T-cell (primary cell): Measurements from ENCODE around the gene NUP153. TPM values are rescaled to one million over a fixed set of nuclear protein-coding genes. Genes with fewer than 3 reads are reported as not detected.

ENCODE experiments used
- ATAC-seq, 4 experiments: fragments of 200-7000 bp in 3 of 4; fragments of 150-1000 bp in 1 of 4; cut with Tn5 transposase; replicated peaks in 1 of 4; 1 replicate in 3 of 4; 2 replicates in 1 of 4; pipeline ENCODE4 v1.10.0; 2021; ENCODE audit warnings: moderate library complexity in 3 of 4, mild to moderate bottlenecking in 2 of 4, moderate number of reproducible peaks in 1 of 4
- CTCF ChIA-PET, 2 donors: fragments of 300-600 bp; sonication (Branson Sonifier 250); formaldehyde crosslinking; loops; one replicate each; lab custom pipeline; 2022; ENCODE audit warnings: antibody characterized with exemption in 2 of 2; lab: Charles Lee
- POLR2A ChIA-PET, 2 donors: fragments of 300-600 bp; sonication (Branson Sonifier 250); formaldehyde crosslinking; loops; one replicate each; lab custom pipeline; 2022; ENCODE audit warnings: antibody characterized with exemption in 2 of 2; lab: Charles Lee
- DNase-seq, 35 experiments: peaks; one replicate each; pipeline versions ENCODE4 v3.0.0 to v3.0.0-alpha.2; 2013 to 2023
- H3K27ac ChIP-seq: one replicate; pipeline ENCODE4 v1.5.1; 2013; ENCODE audit warnings: low read length
- H3K27me3 ChIP-seq, 2 experiments: replicated peaks in 1 of 2; 1 replicate in 1 of 2; 2 replicates in 1 of 2; pipeline versions ENCODE4 v1.6.1 to v1.7.0; 2013; ENCODE audit warnings: low read length in 1 of 2, mixed read lengths in 1 of 2; ENCODE audit not compliant: control insufficient read depth in 2 of 2, insufficient read depth in 2 of 2; ENCODE audit errors: extremely low read depth in 1 of 2
- H3K36me3 ChIP-seq, 2 donors: 1 replicate in 1 of 2; 2 replicates in 1 of 2; pipeline versions ENCODE4 v1.6.1 to v1.7.0; 2013; ENCODE audit warnings: low read length in 1 of 2; ENCODE audit not compliant: control insufficient read depth in 2 of 2, insufficient read depth in 1 of 2; ENCODE audit errors: extremely low read depth in 1 of 2
- H3K4me1 ChIP-seq, 2 experiments: 1 replicate in 1 of 2; 2 replicates in 1 of 2; pipeline versions ENCODE4 v1.6.1 to v1.7.0; 2013; ENCODE audit warnings: low read length in 2 of 2, mixed read lengths in 1 of 2; ENCODE audit not compliant: insufficient read depth in 2 of 2, control insufficient read depth in 1 of 2; ENCODE audit errors: extremely low read depth in 1 of 2
- H3K4me3 ChIP-seq, 2 donors: 1 replicate in 1 of 2; 2 replicates in 1 of 2; pipeline versions ENCODE4 v1.5.1 to v1.7.0; 2013; ENCODE audit warnings: mild to moderate bottlenecking in 2 of 2, low read length in 1 of 2, moderate library complexity in 1 of 2; ENCODE audit not compliant: control insufficient read depth in 1 of 2; ENCODE audit errors: extremely low read depth in 1 of 2
- H3K9me3 ChIP-seq: 2 replicates; pipeline ENCODE4 v1.7.0; 2013
- H3K27ac Mint-ChIP-seq, 2 donors: one replicate each; pipeline ENCODE4 v1.8.0; 2020 to 2021; ENCODE audit warnings: mild to moderate bottlenecking in 2 of 2, mixed read lengths in 2 of 2
- H3K27me3 Mint-ChIP-seq, 2 donors: one replicate each; pipeline ENCODE4 v1.8.0; 2021 to 2022; ENCODE audit warnings: mixed read lengths in 2 of 2
- H3K36me3 Mint-ChIP-seq: one replicate; pipeline ENCODE4 v1.8.0; 2021; ENCODE audit warnings: mixed read lengths
- H3K4me1 Mint-ChIP-seq, 3 donors: one replicate each; pipeline ENCODE4 v1.8.0; 2020 to 2022; ENCODE audit warnings: mixed read lengths in 3 of 3, mild to moderate bottlenecking in 1 of 3
- H3K4me3 Mint-ChIP-seq, 3 donors: one replicate each; pipeline ENCODE4 v1.8.0; 2020 to 2022; ENCODE audit warnings: mild to moderate bottlenecking in 3 of 3, mixed read lengths in 3 of 3, moderate library complexity in 3 of 3
- H3K9me3 Mint-ChIP-seq, 3 donors: one replicate each; pipeline ENCODE4 v1.8.0; 2020 to 2022; ENCODE audit warnings: mixed read lengths in 3 of 3
- WGBS: methylation state at CpG from one replicate; pipeline ENCODE4 v1.1.5; 2013; ENCODE audit warnings: missing lambda C conversion rate; ENCODE audit not compliant: insufficient coverage; 5-methylcytosine and 5-hydroxymethylcytosine counted together
- total RNA-seq, 35 experiments: library from RNA in 6 of 35; stranded (reverse) in 6 of 35; fragments of 120-200 nt in 1 of 35; gene quantifications; one replicate each; pipeline versions ENCODE4 v1.2.1 to v1.2.4 and lab custom pipeline; 2013 to 2026

NUP153 gene
- total RNA-seq, 5 donors from 2014 or later (not counting 1 experiment from before 2014, with no cell fraction given) = 46.4 to 58.5 (median 54.2) TPM

- peaks cover 11% of the 10 kb centered on the region for H3K36me3 Mint-ChIP-seq
- Histone ChIP-seq H3K4me1 (peaks cover 21 to 25% of the 10 kb centered on the region in 2 experiments), H3K27me3 (no peaks in the 10 kb centered on the region), H3K9me3 (no peaks in the 10 kb centered on the region), H3K36me3 (peaks cover 0 to 8% of the 10 kb centered on the region in 2 donors), H3K4me3 (peak within 1 kb of the TSS; percentile 58 to 82), H3K27ac (peak within 1 kb of the TSS; percentile 77)
- peak within 1 kb of the TSS; percentile 84 to 87 for H3K27ac Mint-ChIP-seq
- peaks cover 38 to 47% (median 44%) of the 10 kb centered on the region in 3 donors for H3K4me1 Mint-ChIP-seq
- 31% methylated on average over 13 of the region's 42 CpGs for WGBS
- ChIA-PET POLR2A (interaction anchor here (0.6 to 2.0 kb wide), 9 partner anchors 9 to 1328 kb away, joined by 3 to 15 read pairs (median 5); partner anchors contain the start of gene NUP153 (in 1 of the 2)), CTCF (interaction anchor here (0.6 to 1.7 kb wide), 16 partner anchors 10 to 836 kb away, joined by 3 to 14 read pairs (median 3); partner anchors contain the start of genes DEK (in 1 of the 2) and NUP153 (in 1 of the 2))
- no peaks in the 10 kb centered on the region for H3K27me3 Mint-ChIP-seq
- DNase-seq (peak; percentile 89 to 97 (median 95)), ATAC-seq (peak; percentile 88 to 92 (median 90))
- no peaks in the 10 kb centered on the region for H3K9me3 Mint-ChIP-seq
- H3K4me3 Mint-ChIP-seq = peak within 1 kb of the TSS; percentile 85 to 95 (median 86)
Observed at GRCh38 chr6:17599877-17600526, 106.7 kb downstream of the NUP153 start, which contains the start of gene FAM8A1. FAM8A1 (plus strand) TSS chr6:17600302; CDS start chr6:17600410, 108 bp downstream.

- CTCF ChIA-PET = interaction anchor here (0.6 to 0.7 kb wide), 2 partner anchors 98 to 1975 kb away, joined by 3 to 5 read pairs; no protein-coding TSS in a partner anchor
Observed at GRCh38 chr6:17596085-17596484, 110.6 kb downstream of the NUP153 start.

GRCh38 chr6:17593246-17593645 is 113.5 kb downstream of the NUP153 start:
- Histone ChIP-seq H3K9me3 (no peaks in the 10 kb centered on the region), H3K4me1 (peaks cover 5 to 12% of the 10 kb centered on the region in 2 experiments), H3K27ac (no peak overlapping the region), H3K27me3 (no peaks in the 10 kb centered on the region), H3K4me3 (no peak overlapping the region), H3K36me3 (no peaks in the 10 kb centered on the region)
- H3K4me1 Mint-ChIP-seq = peaks cover 15 to 18% (median 16%) of the 10 kb centered on the region in 3 donors
- CTCF ChIA-PET = no interaction called here
- H3K4me3 Mint-ChIP-seq = no peak overlapping the region
- ATAC-seq = no peak
- no peaks in the 10 kb centered on the region for H3K36me3 Mint-ChIP-seq
- H3K9me3 Mint-ChIP-seq = no peaks in the 10 kb centered on the region
- H3K27me3 Mint-ChIP-seq = no peaks in the 10 kb centered on the region
- DNase-seq = no peak
- POLR2A ChIA-PET = interaction anchor here in 1 of 2 donors (0.7 kb wide), 1 partner anchor 1154 kb away, joined by 9 read pairs; no protein-coding TSS in a partner anchor
- H3K27ac Mint-ChIP-seq = no peak overlapping the region

More at GRCh38 chr6:17596085-17596484, 110.6 kb downstream of the NUP153 start:
- no peak overlapping the region for H3K4me3 ChIP-seq
- no peak overlapping the region for H3K27ac ChIP-seq
- ATAC-seq = no peak
- H3K4me1 Mint-ChIP-seq = peaks cover 3 to 12% (median 11%) of the 10 kb centered on the region in 3 donors
- no peak for DNase-seq
- H3K4me3 Mint-ChIP-seq = no peak overlapping the region
- no peaks in the 10 kb centered on the region for H3K36me3 ChIP-seq
- H3K27ac Mint-ChIP-seq = no peak overlapping the region
- no peaks in the 10 kb centered on the region for H3K9me3 ChIP-seq
- POLR2A ChIA-PET = no interaction called here
- H3K4me1 ChIP-seq = peaks cover 4 to 7% of the 10 kb centered on the region in 2 experiments
- no CpG with 5 or more reads among the region's 3 CpGs for WGBS
- no peaks in the 10 kb centered on the region for H3K27me3 Mint-ChIP-seq
- no peaks in the 10 kb centered on the region for H3K36me3 Mint-ChIP-seq
- H3K27me3 ChIP-seq = no peaks in the 10 kb centered on the region
- no peaks in the 10 kb centered on the region for H3K9me3 Mint-ChIP-seq

- Histone ChIP-seq H3K27me3 (no peaks in the 10 kb centered on the region), H3K36me3 (no peaks in the 10 kb centered on the region), H3K27ac (no peak overlapping the region), H3K4me3 (no peak overlapping the region), H3K9me3 (no peaks in the 10 kb centered on the region), H3K4me1 (peaks cover 5 to 12% of the 10 kb centered on the region in 2 experiments)
- WGBS = no CpG with 5 or more reads among the region's 1 CpG
- DNase-seq (no peak), ATAC-seq (no peak)
- ChIA-PET CTCF (interaction anchor here in 1 of 2 donors (0.6 kb wide), 1 partner anchor 11 kb away, joined by 3 read pairs; no protein-coding TSS in a partner anchor), POLR2A (no interaction called here)
- Mint-ChIP-seq H3K27ac (no peak overlapping the region), H3K4me1 (peaks cover 15 to 18% (median 16%) of the 10 kb centered on the region in 3 donors), H3K27me3 (no peaks in the 10 kb centered on the region), H3K36me3 (no peaks in the 10 kb centered on the region), H3K9me3 (no peaks in the 10 kb centered on the region), H3K4me3 (no peak overlapping the region)
Observed at GRCh38 chr6:17591287-17591686, 115.4 kb downstream of the NUP153 start.

GRCh38 chr6:17589406-17590096 is 117.2 kb downstream of the NUP153 start:
- Histone ChIP-seq H3K4me3 (no peak overlapping the region), H3K4me1 (peaks cover 5 to 15% of the 10 kb centered on the region in 2 experiments), H3K9me3 (no peaks in the 10 kb centered on the region), H3K27me3 (no peaks in the 10 kb centered on the region), H3K27ac (no peak overlapping the region), H3K36me3 (no peaks in the 10 kb centered on the region)
- Mint-ChIP-seq H3K4me1 (peaks cover 15 to 18% (median 16%) of the 10 kb centered on the region in 3 donors), H3K4me3 (no peak overlapping the region), H3K36me3 (no peaks in the 10 kb centered on the region), H3K27me3 (no peaks in the 10 kb centered on the region), H3K27ac (peak overlapping the region; percentile 79 to 86), H3K9me3 (no peaks in the 10 kb centered on the region)
- DNase-seq (peak in 21 of 35 experiments; percentile 12 to 65 (median 29)), ATAC-seq (peak; percentile 85 to 97 (median 91))
- WGBS = 43% methylated on average over 3 of the region's 5 CpGs
- CTCF ChIA-PET = interaction anchor here (0.5 to 0.8 kb wide), 2 partner anchors 30 to 1282 kb away, joined by 4 to 5 read pairs; no protein-coding TSS in a partner anchor
- POLR2A ChIA-PET = interaction anchor here (0.5 kb wide), 2 partner anchors 15 to 610 kb away, joined by 3 read pairs; no protein-coding TSS in a partner anchor

GRCh38 chr6:17588011-17588410 is 118.7 kb downstream of the NUP153 start:
- Histone ChIP-seq H3K27me3 (no peaks in the 10 kb centered on the region), H3K9me3 (no peaks in the 10 kb centered on the region), H3K27ac (no peak overlapping the region), H3K4me1 (peaks cover 5 to 15% of the 10 kb centered on the region in 2 experiments), H3K4me3 (no peak overlapping the region), H3K36me3 (no peaks in the 10 kb centered on the region)
- WGBS = 90% methylated on average over 1 of the region's 6 CpGs
- ChIA-PET POLR2A (interaction anchor here in 1 of 2 donors (0.6 kb wide), 1 partner anchor 12 kb away, joined by 4 read pairs; no protein-coding TSS in a partner anchor), CTCF (interaction anchor here in 1 of 2 donors (0.5 to 0.6 kb wide), 3 partner anchors 12 to 453 kb away, joined by 3 to 4 read pairs (median 3); partner anchors contain the start of gene FAM8A1)
- H3K27ac Mint-ChIP-seq = no peak overlapping the region
- no peak overlapping the region for H3K4me3 Mint-ChIP-seq
- no peaks in the 10 kb centered on the region for H3K27me3 Mint-ChIP-seq
- DNase-seq (no peak), ATAC-seq (no peak)
- peaks cover 18 to 23% (median 21%) of the 10 kb centered on the region in 3 donors for H3K4me1 Mint-ChIP-seq
- H3K9me3 Mint-ChIP-seq = no peaks in the 10 kb centered on the region
- no peaks in the 10 kb centered on the region for H3K36me3 Mint-ChIP-seq
